Peyer's patch (tissue), 4 donors: Measurements from ENCODE around the gene C3orf52.
A peak's percentile ranks its signal among the peaks of the same experiment; 100 is the strongest.

Experiments
- POLR2A ChIP-seq, 2 donors: fragments of 450-650 bp; IDR thresholded peaks; one replicate each; pipeline ENCODE4 v1.5.1; 2017; ENCODE audit warnings: antibody characterized with exemption in 2 of 2, mild to moderate bottlenecking in 2 of 2, moderate library complexity in 2 of 2
- TF ChIP-seq, protein P1 (sequence below), 6 experiments: fragments of 450-650 bp in 4 of 6; fragments of 200-600 bp in 2 of 6; sonication (generic) in 1 of 6; IDR thresholded peaks; one replicate each; pipeline ENCODE4 v1.5.1; 2017 to 2019; ENCODE audit warnings: antibody characterized with exemption in 6 of 6, mild to moderate bottlenecking in 3 of 6, moderate library complexity in 1 of 6

DNA sequence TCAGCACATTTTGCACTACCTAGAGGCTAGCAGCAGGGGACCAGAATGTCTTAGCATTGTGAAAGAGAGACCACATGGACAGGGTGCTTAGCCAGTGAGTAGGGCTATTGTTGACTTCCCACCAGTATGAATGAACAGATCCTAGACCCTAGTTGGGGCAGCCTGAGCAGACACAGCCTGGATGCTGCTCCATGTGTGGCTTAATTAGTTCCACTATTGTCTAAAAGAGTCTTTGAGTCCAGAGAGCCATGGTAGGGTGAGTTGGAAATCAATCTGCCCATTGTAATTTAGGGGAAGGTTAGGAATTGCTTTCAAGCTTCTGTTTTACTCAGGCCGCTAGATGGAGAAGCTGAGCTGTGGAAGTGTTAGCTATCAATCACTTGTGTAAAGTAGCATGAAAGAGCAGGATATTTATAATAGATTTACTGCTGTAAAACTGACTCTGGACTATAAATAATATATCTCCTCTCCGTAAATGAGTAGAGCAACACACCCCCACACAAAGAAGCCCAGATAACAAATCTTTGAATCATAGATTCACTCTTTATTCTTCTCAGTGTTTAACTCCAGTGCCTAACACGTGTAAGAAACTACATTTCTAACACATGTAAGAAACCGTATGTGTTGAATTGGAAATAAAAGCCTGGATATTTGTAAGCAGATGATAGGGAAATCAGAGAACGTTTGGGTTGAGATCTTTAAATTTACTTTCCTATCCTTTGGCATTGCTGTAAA, 50.9 kb downstream of the C3orf52 start:
- TF ChIP-seq, protein P1, sequence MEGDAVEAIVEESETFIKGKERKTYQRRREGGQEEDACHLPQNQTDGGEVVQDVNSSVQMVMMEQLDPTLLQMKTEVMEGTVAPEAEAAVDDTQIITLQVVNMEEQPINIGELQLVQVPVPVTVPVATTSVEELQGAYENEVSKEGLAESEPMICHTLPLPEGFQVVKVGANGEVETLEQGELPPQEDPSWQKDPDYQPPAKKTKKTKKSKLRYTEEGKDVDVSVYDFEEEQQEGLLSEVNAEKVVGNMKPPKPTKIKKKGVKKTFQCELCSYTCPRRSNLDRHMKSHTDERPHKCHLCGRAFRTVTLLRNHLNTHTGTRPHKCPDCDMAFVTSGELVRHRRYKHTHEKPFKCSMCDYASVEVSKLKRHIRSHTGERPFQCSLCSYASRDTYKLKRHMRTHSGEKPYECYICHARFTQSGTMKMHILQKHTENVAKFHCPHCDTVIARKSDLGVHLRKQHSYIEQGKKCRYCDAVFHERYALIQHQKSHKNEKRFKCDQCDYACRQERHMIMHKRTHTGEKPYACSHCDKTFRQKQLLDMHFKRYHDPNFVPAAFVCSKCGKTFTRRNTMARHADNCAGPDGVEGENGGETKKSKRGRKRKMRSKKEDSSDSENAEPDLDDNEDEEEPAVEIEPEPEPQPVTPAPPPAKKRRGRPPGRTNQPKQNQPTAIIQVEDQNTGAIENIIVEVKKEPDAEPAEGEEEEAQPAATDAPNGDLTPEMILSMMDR (IDR thresholded peaks at IDR 0.05) = peak in 5 of 6 experiments; percentile 10 to 67 (median 61)
- TF ChIP-seq POLR2A (IDR thresholded peaks at IDR 0.05) = no peak
